Endothelial cell of coronary artery (primary cell): ENCODE results near the gene STK36. TPM values are rescaled to one million over a fixed set of nuclear protein-coding genes. Genes with fewer than 3 reads are reported as not detected.

Experiments
- total RNA-seq: library from RNA; depleted of rRNA; stranded (reverse); fragments of >200 nt; gene quantifications from 2 replicates; pipeline ENCODE4 v1.2.3, GENCODE V29; 2014

The STK36 gene
- 10.9 and 24.0 TPM in 2 replicates for total RNA-seq

GRCh38 chr2:218671654-218672566 is at the start of gene STK36, which contains the start of gene RNF25:
STK36 (plus strand) TSS chr2:218672086; CDS start chr2:218672830, 744 bp downstream.
RNF25 (minus strand) TSS chr2:218672002; CDS start chr2:218671970, 32 bp downstream.

DNA sequence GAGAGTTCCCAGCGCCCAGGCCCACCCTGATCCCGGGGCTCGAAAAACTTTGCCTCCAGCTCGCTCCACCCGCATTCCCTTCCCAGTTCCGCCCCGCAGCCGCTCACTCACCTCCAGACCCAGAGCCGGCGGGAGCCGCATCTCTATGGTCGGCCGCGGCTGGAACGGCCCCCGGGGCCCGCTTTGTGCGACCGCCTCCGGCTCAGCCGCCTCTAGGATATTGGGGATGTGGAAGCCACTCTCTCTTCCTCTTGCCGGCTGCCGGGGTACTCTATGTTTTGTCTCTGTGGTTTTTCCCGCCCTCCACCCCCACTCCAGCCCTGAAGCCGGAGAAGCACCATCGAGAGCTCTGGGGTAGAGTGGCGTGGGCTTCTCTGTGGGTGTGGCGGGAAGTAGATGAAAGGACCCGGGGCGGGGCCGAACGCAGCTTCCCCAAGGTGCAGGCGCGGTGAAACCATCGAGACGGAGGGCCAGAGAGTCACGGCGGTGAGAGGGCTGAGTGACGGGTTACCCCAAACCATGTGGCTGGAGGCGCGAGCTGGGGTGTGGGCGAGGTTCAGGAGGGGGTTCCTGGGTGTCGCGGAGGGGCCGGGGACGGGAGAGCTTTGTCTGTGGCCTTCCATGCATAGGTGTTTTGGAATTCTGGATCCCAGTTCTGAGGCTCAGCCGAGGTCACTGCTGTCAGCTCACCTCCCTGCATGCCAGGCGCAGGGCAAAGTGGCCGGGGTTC is 12.5 kb upstream of the STK36 start, which contains the start of the genes BCS1L and ZNF142:
Gene BCS1L (plus strand): TSS at position 426 of the 730 bp plus-strand sequence. CDS start 1,305 bp downstream, outside the sequence.
Gene ZNF142 (minus strand): TSS at position 366 of the 730 bp plus-strand sequence. CDS start 3,194 bp downstream, outside the sequence.

GRCh38 chr2:218710687-218711549 is 39.0 kb downstream of the STK36 start, which contains the start of gene TTLL4:
TTLL4 (plus strand) TSS chr2:218710835; CDS start chr2:218737677, 26,842 bp downstream.

Other genes starting within 250 kb of the STK36 start
- 7.7 and 10.4 TPM in 2 replicates for gene USP37, start 103.7 kb upstream of the STK36 start, total RNA-seq
- gene CNOT9, start 103.2 kb upstream of the STK36 start, total RNA-seq: 33.5 and 42.1 TPM in 2 replicates
- 0.85 and 1.6 TPM in 2 replicates for gene PLCD4, start 64.2 kb upstream of the STK36 start, total RNA-seq
- gene ZNF142, start 12.5 kb upstream of the STK36 start, total RNA-seq: 6.5 and 8.2 TPM in 2 replicates
- 35.8 and 45.3 TPM in 2 replicates for gene BCS1L, start 12.4 kb upstream of the STK36 start, total RNA-seq
- 30.0 and 44.4 TPM in 2 replicates for gene RNF25, start 84 bp upstream of the STK36 start, total RNA-seq
- gene TTLL4, start 38.7 kb downstream of the STK36 start, total RNA-seq: 5.6 and 8.7 TPM in 2 replicates
- 5.8 and 8.6 TPM in 2 replicates for gene CYP27A1, start 110.1 kb downstream of the STK36 start, total RNA-seq
- gene PRKAG3, start 159.7 kb downstream of the STK36 start, total RNA-seq: not detected in 2 replicates
- gene WNT6, start 187.7 kb downstream of the STK36 start, total RNA-seq: not detected in 2 replicates
- gene WNT10A, start 208.8 kb downstream of the STK36 start, total RNA-seq: not detected in 2 replicates